NCI-H526 treated with DMSO at 0.1 percent for 48 hours (cell line): ENCODE measurements around the gene PGLYRP1.
A peak's percentile ranks its signal among the peaks of the same experiment; 100 is the strongest.

ENCODE experiments used
- DNase-seq: peaks from one replicate; lab custom pipeline; 2025; lab: John Stamatoyannopoulos, UW

The PGLYRP1 gene

DNA sequence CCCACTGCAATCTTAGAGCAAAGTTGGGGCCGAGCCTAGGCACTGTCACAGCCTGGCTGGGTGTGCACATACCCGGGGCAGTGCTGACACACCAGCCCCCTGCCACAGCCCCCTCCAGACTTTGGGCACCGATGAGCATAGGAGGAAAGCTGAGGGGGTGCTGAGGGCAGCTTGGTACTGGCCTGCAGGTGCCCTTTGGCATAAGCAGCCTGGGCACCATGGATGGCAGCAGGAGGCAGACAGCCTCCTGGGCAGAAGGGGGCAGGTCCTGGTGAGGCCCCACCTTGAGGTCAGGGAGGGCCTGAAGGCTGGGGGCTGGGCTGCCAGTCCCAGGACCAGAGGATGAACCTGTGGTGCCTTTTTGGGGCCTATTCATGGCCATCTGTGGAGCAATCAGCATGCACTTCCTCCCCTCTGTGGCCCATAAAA lies 9.8 kb upstream of the PGLYRP1 start:
- no peak for DNase-seq

DNA sequence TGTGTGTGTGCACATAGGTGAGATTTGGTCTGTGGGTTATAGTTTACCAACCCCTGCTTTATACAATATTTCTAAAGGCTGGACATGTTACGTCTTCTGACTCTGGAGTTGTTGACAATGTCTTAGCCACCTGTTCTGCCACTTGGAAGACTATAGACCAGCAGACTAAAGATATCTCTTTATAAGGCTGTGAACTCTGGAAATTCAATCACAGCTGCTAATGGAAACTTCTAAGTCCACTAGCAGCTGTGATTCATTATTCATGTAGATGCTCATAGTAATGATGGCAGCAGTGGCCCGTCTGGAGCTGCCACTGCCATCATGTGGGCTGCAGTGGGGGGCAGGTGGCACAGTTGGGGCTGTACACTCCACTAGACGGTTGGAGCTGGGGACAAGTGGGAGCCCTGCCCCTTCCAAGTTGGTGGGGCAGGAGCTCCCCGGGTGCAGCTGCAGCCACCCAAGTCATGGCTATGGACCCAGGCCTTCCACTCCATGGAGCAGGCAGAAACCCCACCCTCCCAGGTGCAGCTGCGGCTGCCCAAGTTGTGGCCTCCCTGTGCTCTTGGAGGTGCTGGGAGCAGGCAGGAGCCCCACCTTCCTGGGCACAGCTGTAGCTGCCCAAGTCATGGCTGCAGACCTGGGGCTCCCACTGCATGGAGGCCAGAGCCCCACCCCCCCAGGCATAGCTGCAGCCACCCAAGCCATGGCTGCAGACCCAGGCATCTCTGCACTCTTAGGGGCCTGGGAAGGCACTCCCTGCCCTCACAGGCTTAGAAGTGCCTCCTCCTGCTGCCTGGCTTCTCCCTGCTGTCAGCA lies 9.1 kb upstream of the PGLYRP1 start:
- DNase-seq = no peak

DNA sequence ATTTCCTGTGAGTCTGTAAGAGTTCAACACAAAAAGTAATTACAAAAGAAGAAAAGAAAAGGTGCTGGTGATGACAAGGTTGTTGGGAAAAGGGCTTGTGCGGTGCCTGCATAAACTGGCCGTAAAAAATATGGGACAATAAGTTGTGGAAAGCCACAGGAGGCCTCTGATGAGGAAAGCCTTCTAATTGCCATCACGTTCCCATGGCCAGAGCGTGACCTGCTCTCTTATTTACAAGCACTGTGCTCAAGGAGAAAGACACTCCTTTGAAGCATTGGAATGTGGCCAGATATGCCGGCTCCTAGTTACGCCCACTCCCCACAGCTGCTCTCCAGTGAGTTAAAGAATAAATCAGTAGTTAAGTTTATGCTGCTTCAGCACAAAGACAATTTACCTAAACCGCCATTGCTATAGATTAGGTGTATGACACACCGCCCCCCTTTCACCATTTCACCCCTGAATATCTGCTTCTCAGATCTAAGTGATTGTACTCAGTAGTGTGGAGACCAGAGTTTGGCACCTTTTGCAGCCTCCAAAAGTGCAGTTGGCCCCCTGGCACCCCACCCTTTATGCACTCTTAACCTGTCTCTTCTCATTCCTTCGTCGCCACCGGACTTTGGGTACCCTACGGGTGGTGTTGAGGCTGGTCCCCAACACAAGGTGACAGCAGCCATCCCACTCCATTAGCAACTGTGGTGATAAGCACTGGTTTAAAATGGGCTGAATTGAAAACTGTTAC lies 8.1 kb upstream of the PGLYRP1 start:
- DNase-seq = no peak

DNA sequence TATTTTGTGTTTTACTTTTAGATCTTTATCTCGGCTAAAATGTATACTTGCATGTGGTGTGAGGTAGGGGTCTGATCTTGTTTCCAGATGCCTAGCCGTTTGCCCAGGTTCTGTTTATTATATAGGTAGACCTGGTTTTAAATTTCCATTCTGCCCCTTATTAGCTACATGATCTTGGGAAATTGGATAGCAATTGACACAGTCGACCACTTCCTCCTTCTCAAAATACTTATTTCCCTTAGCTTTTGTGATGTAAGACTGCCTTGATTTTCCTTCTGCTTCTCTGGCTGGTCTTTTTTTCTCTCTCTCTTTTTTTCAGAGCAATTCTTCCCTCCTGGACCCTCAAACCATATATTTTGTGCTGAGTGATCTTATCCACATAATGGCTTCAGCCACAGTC lies 3.0 kb upstream of the PGLYRP1 start:
- DNase-seq = no peak

DNA sequence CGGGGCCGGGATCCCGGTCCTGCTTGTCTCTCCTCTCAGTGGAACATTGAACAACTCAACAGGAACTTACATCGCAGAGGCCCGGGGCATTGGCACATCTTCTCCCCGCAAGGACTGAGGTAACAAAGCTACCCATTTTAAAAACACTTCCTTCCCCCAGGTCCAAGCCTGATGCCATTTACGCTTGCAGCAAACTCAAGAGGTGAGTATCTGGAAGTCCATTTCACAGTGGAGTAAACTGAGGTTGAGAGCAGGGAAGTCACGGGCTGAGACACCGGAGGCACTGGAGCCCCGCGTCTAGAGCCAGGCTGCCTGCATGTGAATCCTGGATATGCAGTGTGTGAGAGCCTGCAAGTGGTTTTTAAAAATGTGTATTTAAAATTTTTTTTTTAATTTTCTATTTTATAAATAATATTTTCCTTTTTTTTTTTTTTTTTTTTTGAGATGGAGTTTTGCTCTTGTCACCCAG lies 492 bp upstream of the PGLYRP1 start:
- no peak for DNase-seq

DNA sequence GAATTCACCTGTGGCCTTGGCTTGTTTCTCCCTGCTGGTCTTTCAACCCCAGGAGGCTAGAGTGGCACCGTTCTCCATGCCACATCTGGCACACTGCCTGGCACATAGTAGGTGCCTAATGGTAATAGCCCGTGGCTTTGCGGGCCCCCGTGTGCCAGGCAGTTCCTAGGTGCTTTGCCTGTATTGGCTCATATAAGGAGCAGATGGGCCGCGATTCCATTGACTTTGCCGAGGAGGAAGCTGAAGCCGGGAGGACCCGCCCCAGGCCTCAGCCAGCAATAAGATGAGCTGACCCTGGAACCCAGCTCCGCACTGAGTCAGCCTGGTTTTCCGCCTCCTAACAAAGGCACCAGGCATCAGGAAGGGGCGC lies 807 bp downstream of the PGLYRP1 start:
- no peak for DNase-seq

DNA sequence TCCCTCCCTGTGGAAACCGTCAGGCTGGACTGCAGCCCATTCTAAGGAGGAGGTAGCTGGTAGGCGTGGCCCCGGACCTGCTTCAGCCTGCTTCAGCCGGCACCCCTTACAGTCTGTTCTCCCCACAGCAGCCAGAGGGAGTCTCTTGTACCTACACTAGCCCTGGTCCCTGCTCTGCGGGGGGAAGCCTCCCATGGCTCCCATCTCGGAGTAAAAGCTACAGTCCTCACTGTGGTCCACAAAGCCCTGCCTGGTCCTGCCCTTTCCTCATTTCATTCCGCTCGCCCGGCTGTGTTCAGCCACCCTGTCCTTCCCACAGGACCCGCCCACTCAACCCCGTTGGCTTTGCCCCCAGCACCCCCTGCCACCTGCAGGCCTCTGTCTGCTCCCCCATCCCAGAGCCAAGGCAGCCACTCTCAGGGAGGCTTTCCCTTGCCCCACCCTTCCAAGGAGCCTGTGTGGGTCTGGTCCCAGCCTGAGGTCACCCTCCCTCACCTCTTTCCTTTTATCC lies 1.3 kb downstream of the PGLYRP1 start:
- no peak for DNase-seq

DNA sequence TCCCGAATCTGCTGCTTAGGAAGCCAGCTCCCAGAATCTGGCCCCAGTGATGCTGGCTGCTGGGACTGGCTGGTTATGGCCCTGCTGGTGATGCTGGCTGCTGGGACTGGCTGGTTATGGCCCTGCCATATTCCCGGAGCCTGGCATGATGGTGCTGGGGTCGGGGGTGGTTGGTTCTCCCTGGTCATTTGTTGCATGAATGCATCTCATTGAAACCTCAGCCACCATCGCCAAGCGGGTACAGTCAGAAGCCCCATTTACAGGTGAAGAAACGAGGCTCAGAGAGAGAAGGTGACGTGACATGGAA lies 2.1 kb downstream of the PGLYRP1 start:
- DNase-seq = no peak

DNA sequence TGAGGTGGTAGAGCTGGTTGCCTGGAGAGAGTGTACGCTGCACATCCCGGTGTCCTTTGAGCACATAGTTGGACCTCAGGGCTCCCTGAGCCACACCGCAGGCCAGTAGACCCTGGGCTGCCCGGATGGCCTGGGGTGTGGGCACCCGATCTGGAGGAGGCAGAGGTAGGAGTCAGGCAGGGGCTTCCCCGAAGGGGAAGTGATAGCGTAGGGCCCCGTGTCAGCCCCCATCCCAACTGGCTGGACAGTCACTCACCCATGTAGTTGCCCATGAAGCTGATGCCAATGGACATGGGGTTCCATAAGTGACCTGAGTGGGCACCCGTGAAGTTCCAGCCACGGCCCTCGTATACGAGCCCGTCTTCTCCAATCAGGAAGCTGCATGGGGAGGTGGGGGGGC lies 3.6 kb downstream of the PGLYRP1 start:
- DNase-seq = no peak

DNA sequence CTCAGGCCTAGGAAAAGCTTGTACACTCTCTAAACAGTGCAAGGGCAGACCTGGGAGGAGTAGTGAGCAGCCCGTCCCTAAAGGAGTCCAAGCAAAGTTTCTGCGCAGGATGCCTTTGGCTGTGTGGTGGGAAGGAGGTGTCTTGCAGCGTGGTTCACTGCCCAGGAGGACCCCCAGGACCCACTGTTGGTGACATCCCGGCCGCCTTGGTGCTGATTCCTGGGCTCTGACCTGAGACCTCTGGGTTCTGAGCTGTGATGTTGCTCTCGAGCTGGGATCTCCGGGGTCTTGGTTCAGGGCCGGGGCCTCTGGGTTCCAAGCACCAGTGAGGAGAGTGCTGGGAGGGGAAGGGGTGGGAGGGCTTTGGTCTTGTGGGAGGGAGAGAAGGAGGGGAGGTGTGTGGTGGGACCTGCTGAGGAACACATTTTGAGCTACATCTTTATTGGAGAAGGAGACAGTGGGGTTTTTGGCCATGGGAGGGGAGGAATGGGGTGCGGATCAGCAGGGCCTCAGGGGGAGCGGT lies 4.1 kb downstream of the PGLYRP1 start:
- DNase-seq = no peak

DNA sequence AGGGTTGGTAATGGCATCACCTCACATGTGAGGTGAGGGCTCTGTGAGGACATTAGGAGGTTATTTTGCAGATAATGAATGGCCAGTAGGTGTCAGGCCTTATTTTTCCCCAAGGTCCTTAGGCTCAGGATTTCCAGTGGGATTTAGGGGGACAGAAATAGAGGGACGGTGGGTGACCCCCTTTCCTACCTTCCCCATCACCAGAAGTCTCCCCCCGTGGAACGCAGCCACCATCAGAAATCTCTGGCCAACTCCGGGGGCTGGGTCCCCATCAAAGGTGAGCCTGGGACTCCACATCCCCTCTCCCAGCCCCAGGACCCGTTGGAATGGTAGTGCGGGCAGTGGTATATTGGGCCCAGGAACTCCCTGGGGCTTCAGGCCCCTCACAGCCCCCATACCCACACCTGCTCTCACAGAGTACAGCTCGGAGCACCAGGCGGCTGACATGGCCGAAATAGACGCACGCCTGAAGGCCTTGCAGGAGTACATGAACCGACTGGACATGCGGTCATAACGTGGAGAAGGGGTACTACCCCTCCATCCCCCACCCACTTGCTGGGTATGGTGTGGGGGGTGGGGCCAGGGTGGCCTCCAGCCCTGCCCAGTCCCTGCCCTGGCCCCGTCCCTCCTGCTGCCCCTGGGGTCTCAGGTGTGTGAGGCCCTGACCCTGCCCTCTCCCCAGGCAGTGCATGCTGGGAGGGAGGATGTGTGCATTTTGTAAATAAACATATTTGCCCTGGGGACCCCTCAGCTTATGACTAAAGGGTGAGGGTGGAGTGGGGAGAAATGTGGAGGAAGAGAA lies 4.8 kb downstream of the PGLYRP1 start:
- no peak for DNase-seq

DNA sequence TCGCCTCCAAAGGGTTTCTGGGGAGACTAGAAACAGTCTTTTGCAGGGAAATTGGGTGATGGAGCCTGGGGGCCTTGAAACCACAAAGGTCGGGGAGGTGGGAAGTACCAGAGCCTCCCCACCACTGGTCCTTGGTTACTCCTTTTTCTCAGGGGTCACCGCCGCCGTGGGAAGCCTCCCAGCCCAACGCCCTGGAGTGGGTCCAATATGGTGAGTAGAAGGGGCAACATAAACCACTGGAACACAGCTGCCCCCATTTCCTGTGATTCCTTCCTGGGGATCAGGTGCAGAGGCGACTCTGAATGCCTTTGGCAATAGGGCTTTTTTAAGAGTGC lies 5.8 kb downstream of the PGLYRP1 start:
- DNase-seq = no peak

DNA sequence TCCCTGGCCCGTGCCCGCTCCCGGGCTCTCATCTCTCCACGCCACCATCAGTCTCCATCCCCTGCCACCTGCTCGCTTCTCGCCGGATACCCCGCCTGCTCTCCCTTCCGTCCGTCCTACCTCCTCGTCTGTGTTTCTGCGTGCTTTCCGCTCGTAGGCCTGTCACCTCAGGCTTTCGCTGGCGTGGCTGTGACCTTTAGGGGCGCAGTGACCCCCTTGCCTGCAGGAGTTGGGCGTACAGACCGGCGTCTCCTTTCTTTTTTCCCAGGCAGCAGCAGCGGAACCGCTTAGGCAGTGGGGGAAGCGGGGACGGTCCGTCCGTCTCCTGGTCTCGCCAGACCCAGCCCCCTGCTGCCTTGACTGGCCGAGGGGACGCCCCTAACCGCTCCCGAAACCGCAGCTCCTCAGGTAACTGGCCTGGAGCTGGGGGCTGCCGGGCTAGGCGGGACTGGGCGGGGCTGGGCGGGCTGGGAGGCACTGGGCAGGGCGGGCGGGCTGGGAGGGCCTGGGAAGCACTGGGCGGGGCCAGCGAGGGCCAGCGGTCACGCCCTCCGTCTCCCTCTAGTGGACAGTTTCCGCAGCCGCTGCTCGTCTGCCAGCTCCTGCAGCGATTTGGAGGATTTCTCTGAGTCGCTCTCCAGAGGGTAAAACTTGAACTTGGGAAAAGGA lies 6.3 kb downstream of the PGLYRP1 start:
- peak; percentile 64 for DNase-seq

DNA sequence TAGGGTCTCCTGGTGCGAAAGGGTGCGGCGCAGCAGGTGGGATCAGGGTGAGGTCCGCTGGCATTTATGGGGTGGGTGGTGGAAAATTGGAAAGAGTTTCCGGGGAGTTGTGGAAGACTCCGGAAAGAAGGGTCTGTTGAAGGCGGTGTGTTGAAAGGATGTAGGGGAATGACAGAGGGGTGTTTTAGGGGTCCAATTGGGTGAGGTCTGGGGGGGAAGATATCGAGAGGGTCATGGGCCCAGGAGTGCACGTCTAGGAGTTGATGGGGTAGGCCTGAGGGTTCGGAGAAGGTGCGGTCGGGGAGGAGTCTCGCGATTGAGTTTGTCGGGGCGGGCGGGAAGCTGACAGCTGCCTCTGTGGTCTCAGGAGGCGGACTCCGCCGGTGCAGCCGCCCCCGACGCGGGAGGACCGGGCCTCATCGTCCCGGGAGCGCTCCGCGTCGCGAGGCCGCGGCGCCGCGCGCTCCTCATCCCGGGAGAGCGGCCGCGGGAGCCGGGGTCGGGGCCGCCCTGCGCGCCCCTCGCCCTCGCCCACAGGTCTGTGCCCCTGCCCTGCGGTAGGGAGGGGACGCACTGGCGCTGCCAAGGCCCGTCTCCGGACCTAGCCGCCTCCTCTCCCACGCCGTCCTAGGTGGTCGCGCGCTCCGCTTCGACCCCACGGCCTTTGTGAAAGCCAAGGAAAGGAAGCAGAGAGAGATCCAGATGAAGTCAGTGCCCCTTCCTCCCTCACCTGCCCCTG lies 7.0 kb downstream of the PGLYRP1 start:
- DNase-seq = no peak

DNA sequence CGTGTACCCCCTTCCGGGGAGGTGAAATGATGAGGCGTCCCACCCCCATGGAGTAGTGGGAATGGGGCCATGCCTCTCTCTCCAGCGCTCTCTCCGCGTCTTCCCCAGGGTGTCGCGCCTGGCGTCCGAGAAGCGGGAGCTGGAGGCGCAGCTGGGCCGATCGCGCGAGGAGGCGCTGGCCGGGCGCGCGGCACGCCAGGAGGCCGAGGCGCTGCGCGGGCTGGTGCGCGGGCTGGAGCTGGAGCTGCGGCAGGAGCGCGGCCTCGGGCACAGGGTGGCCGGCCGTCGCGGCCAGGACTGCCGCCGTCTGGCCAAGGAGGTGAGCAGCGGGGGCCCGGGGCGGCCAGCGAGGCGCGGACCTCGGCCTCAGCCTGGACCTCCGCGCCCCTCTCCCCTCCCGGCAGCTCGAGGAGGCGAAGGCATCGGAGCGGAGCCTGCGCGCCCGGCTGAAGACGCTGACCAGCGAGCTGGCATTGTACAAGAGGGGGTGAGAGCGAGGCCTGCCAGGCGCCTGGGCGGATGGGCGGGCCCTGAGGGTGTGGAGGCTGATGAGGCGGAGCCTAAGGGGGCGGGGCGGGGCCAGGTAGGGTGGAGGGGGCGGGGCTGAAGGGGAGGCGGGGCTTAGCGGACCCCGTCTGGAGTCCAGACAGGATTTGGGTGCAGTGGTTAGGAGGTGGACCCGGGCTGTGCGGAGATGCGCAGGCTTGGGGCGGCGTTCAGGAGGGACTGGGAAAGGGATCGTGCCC lies 7.7 kb downstream of the PGLYRP1 start:
- peak; percentile 49 for DNase-seq

DNA sequence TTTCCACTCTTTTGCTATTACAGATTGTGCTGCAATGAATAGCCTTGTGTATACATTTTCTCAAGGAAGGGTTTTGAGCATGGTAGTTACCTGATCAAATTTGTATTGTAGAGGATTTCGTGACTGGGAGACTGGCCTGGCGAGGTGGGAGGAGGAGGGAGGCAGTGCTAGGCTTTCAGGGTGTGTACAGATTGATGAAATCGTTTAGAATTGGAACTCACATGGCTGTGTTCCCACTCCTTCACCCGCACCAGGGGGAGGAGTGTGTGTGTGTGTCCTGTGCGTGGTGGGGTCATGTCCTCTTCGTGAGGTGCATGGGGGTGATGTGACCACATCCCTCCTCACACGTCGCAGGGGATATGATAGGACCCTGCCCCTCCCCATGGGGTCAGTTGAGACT lies 8.3 kb downstream of the PGLYRP1 start:
- DNase-seq = no peak

DNA sequence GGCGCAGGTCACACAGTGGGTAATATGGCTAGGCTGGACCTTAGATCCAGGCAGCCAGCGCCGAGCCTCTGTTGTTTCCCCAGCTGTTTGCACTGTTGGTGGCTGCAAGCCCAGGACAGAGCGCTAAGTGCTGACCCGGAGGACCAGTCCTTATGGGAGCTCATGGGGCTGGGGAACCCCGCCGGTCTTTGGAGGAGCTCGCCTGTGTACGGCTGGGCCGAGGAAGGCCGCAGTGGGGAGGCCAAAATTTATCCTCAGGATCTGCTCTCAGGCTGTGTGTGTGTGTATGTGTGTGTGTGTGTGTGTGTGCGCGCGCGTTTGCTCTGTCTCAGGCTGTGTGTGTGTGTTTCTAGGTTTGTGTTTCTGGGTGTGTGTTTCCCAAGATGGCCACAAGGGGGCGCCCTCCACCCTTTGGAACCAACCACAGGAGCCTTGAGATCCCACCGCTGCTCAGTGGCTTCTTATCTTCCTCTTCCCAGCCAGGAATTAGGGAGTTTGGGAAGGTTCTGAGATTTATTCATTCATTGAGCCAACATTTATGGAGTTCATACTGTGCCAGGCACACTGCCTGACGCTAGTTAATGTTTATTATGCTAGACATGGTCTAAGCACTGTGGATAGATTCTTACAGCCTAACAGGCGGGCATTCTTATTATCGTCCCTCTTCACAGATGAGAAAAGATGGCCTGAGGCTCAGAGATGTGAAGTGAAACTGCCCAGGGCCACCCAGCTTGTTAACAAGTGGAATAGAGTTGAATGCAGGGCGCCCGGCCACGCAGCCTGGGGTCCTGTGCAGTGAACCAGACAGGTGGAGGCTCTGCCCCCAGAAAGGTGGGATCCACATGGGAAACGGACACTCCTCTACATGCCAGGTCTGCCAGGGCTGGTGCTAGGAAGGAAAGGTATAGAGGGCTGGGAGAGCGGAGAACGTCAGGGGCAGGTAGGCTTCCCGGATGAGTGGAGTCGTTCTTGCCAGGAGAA lies 13.0 kb downstream of the PGLYRP1 start:
- peak; percentile 44 for DNase-seq

DNA sequence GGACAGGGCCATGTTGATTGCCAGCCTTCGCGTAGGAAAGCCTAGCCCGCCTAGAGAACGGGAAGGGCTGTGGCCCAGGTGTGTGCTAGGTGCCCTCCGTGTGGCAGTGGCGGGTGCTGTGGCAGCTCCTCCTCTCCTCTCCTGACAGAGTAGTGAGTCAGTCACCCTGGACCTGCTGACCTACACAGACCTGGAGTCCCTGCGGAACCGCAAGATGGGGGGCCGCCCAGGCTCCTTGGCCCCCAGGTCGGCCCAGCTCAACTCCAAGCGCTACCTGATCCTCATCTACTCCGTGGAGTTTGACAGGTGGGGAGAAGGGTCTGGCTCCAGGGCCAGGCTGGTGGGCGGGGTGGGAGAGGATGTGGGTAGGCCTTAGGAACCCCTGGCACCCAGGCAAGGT lies 16.4 kb downstream of the PGLYRP1 start:
- no peak for DNase-seq

DNA sequence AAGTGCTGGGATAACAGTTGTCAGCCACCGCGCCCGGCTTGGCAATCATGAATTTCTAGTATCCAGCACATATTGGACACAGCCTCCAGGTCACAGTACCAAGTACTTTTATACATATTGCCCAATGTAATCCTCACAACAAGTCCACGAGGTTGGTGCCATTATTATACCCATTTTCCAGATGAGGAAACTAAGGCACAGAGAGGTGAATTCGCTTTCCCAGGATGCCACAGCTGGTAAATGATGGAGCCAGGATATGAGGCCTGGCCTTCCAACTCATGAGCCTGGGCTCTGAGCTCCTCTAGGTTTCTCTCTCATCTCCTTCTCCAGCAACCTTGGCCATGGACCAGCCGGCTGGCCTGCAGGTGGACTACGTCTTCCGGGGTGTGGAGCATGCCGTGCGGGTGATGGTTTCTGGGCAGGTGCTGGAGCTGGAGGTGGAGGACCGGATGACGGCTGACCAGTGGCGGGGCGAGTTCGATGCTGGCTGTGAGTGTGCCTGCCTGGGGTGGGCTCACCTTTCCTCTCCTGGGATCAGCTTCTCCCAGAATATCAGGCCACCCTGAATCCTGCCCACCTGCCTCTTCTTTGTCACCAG lies 20.1 kb downstream of the PGLYRP1 start:
- no peak for DNase-seq
